Mesendoderm (in vitro differentiated cells): ENCODE data around the gene MBLAC2.

Experiments
- DNase-seq: peaks from one replicate; pipeline ENCODE4 v3.0.0; 2013
- H2AK5ac ChIP-seq: 2 replicates; pipeline ENCODE4 v1.6.1; 2013; ENCODE audit warnings: low read length, inconsistent platforms
- H2BK120ac ChIP-seq: 2 replicates; pipeline ENCODE4 v1.6.1; 2013; ENCODE audit warnings: low read depth, mild to moderate bottlenecking, low read length, moderate library complexity, mixed read lengths
- H2BK15ac ChIP-seq: replicated peaks from 2 replicates; pipeline ENCODE4 v1.6.1; 2013; ENCODE audit warnings: low read depth, mild to moderate bottlenecking, moderate library complexity
- H2BK5ac ChIP-seq: 2 replicates; pipeline ENCODE4 v1.6.1; 2013; ENCODE audit warnings: low read length, inconsistent platforms
- H3K18ac ChIP-seq: 2 replicates; pipeline ENCODE4 v1.6.1; 2013; ENCODE audit warnings: mild to moderate bottlenecking, low read length, mixed read lengths
- H3K23ac ChIP-seq: one replicate; pipeline ENCODE4 v1.6.1; 2013; ENCODE audit warnings: low read length
- H3K27ac ChIP-seq: 2 replicates; pipeline ENCODE4 v1.5.1; 2013; ENCODE audit warnings: low read depth, mild to moderate bottlenecking, inconsistent platforms, low read length, moderate library complexity
- H3K27me3 ChIP-seq: 2 replicates; pipeline ENCODE4 v1.6.1; 2013; ENCODE audit warnings: low read length, control low read depth, mild to moderate bottlenecking, inconsistent platforms; ENCODE audit not compliant: insufficient read depth, poor library complexity
- H3K36me3 ChIP-seq: 2 replicates; pipeline ENCODE4 v1.6.1; 2013; ENCODE audit warnings: low read length, inconsistent platforms; ENCODE audit not compliant: control insufficient read depth, insufficient read depth
- H3K4ac ChIP-seq: one replicate; pipeline ENCODE4 v1.6.1; 2013; ENCODE audit warnings: low read depth, mild to moderate bottlenecking, low read length, moderate library complexity
- H3K4me1 ChIP-seq: 2 replicates; pipeline ENCODE4 v1.6.1; 2013; ENCODE audit warnings: low read depth, low read length, inconsistent platforms; ENCODE audit not compliant: control insufficient read depth
- H3K4me2 ChIP-seq: 2 replicates; pipeline ENCODE4 v1.6.1; 2013; ENCODE audit warnings: low read length
- H3K4me3 ChIP-seq: 2 replicates; pipeline ENCODE4 v1.5.1; 2013; ENCODE audit warnings: mild to moderate bottlenecking, low read length
- H3K56ac ChIP-seq: one replicate; pipeline ENCODE4 v1.6.1; 2013; ENCODE audit warnings: low read length
- H3K79me1 ChIP-seq: 2 replicates; pipeline ENCODE4 v1.6.1; 2013; ENCODE audit warnings: low read length, inconsistent platforms
- H3K79me2 ChIP-seq: 2 replicates; pipeline ENCODE4 v1.6.1; 2013; ENCODE audit warnings: mild to moderate bottlenecking, low read length; ENCODE audit not compliant: control insufficient read depth, insufficient read depth
- H3K9ac ChIP-seq: 2 replicates; pipeline ENCODE4 v1.6.1; 2013; ENCODE audit warnings: low read length, inconsistent platforms
- H4K5ac ChIP-seq: one replicate; pipeline ENCODE4 v1.6.1; 2013; ENCODE audit warnings: low read length
- H4K8ac ChIP-seq: one replicate; pipeline ENCODE4 v1.6.1; 2013; ENCODE audit warnings: low read depth, mild to moderate bottlenecking, control low read depth, low read length, moderate library complexity
- WGBS: extraction: QIAGEN DNeasy Blood & Tissue Kit; methylation state at CpG from one replicate; pipeline ENCODE4 v1.1.7; 2013; ENCODE audit warnings: low lambda C conversion rate, missing lambda C conversion rate; ENCODE audit not compliant: insufficient coverage; ENCODE audit errors: extremely low coverage; 5-methylcytosine and 5-hydroxymethylcytosine counted together

MBLAC2 gene

DNA sequence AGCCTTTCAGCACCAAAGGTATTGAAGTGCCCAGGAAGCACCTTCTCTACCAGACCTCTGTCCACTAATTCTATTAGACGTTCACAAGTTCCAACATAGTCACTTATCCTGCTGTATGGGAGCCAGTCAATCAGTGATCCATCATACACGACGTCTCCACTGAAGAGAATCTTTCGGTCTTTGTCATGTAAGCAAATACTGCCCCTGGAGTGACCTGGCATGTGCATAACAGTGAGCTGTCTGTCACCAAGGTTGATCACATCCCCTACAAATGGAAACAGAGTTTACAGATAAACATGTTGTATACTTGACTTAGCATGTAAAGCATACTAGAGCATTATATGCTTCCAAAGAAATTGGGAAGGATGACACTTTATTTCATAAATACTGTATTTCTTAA is 13.3 kb downstream of the MBLAC2 start:
- Histone ChIP-seq H3K4me3 (no peak overlapping the region), H3K56ac (no peak overlapping the region), H3K9ac (no peak overlapping the region), H3K4me2 (no peak overlapping the region), H2BK5ac (no peak overlapping the region), H3K23ac (no peak overlapping the region), H3K79me1 (no peaks in the 10 kb centered on the region), H3K18ac (no peak overlapping the region), H2BK120ac (no peak overlapping the region), H2AK5ac (no peak overlapping the region), H4K5ac (no peak overlapping the region), H3K79me2 (no peaks in the 10 kb centered on the region), H3K4me1 (no peaks in the 10 kb centered on the region), H3K27ac (no peak overlapping the region), H3K36me3 (no peaks in the 10 kb centered on the region), H3K27me3 (no peaks in the 10 kb centered on the region), H3K4ac (no peak overlapping the region), H4K8ac (no peak overlapping the region), H2BK15ac (no peak overlapping the region)
- WGBS: no CpG with 5 or more reads among the region's 4 CpGs
- peak; percentile 6 for DNase-seq

- Histone ChIP-seq H3K79me1 (no peaks in the 10 kb centered on the region), H3K4ac (no peak overlapping the region), H4K8ac (no peak overlapping the region), H3K18ac (no peak overlapping the region), H3K56ac (no peak overlapping the region), H3K9ac (no peak overlapping the region), H3K79me2 (no peaks in the 10 kb centered on the region), H3K4me3 (no peak overlapping the region), H3K36me3 (no peaks in the 10 kb centered on the region), H2BK120ac (no peak overlapping the region), H3K23ac (no peak overlapping the region), H3K27ac (no peak overlapping the region), H3K4me1 (no peaks in the 10 kb centered on the region), H2BK15ac (no peak overlapping the region), H3K27me3 (no peaks in the 10 kb centered on the region), H3K4me2 (no peak overlapping the region), H2BK5ac (no peak overlapping the region), H2AK5ac (no peak overlapping the region), H4K5ac (no peak overlapping the region)
- no peak for DNase-seq
These were observed 27.6 kb downstream of the MBLAC2 start for GRCh38 chr5:90446961-90447360.

DNA sequence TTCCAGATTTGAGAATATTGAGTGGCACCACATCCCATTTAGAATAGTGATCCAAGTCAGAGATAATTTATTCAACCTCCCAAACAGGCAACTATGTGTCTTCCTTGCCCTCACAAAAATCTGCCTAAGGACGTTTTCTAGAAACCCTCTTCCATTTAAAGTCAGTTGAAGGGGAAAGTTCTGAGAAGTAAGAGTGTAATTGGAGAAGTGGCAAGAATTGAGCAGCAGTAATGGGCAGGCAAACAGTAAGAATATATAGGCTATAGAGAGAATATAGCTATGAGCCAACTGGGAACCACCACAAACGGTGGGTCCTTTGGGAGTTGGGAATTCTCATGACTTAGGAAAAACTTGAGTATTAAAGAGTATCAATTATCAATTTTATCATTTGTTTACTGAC is 33.9 kb downstream of the MBLAC2 start:
- no peak overlapping the region for H4K8ac ChIP-seq
- no peaks in the 10 kb centered on the region for H3K79me1 ChIP-seq
- H3K4me2 ChIP-seq: no peak overlapping the region
- no peaks in the 10 kb centered on the region for H3K36me3 ChIP-seq
- H2AK5ac ChIP-seq: no peak overlapping the region
- H3K56ac ChIP-seq: no peak overlapping the region
- H3K27me3 ChIP-seq: no peaks in the 10 kb centered on the region
- no peak overlapping the region for H2BK5ac ChIP-seq
- no peak overlapping the region for H3K9ac ChIP-seq
- WGBS: no CpG with 5 or more reads among the region's 2 CpGs
- H3K4me3 ChIP-seq: no peak overlapping the region
- H4K5ac ChIP-seq: no peak overlapping the region
- peak; percentile 8 for DNase-seq
- no peaks in the 10 kb centered on the region for H3K4me1 ChIP-seq
- H3K79me2 ChIP-seq: no peaks in the 10 kb centered on the region
- no peak overlapping the region for H3K4ac ChIP-seq
- no peak overlapping the region for H3K23ac ChIP-seq
- no peak overlapping the region for H2BK15ac ChIP-seq
- H3K18ac ChIP-seq: no peak overlapping the region
- H3K27ac ChIP-seq: no peak overlapping the region
- H2BK120ac ChIP-seq: no peak overlapping the region

DNA sequence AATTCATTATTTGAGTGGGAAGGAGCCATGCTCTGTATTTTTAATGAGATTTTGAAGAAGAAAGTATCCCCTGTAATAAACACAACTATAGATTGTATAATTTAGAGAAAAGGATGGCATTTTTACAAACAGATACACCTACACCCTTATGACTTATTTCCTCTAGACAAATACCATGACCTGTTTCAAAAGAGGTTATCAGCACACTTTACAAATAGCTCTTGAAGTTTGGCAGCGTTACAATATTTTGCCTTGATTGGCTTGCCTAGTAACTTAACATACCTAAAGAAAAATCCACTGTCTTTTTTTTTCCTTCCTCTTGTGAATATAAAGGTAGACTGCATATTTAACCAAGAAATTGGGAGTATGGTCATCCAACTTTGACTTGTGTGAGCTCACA is 36.5 kb downstream of the MBLAC2 start:
- Histone ChIP-seq H3K79me2 (no peaks in the 10 kb centered on the region), H2BK15ac (no peak overlapping the region), H3K23ac (no peak overlapping the region), H2AK5ac (no peak overlapping the region), H3K27me3 (no peaks in the 10 kb centered on the region), H4K8ac (no peak overlapping the region), H3K79me1 (no peaks in the 10 kb centered on the region), H3K18ac (no peak overlapping the region), H2BK5ac (no peak overlapping the region), H3K4me1 (no peaks in the 10 kb centered on the region), H3K4ac (no peak overlapping the region), H2BK120ac (no peak overlapping the region), H3K36me3 (no peaks in the 10 kb centered on the region), H4K5ac (no peak overlapping the region), H3K4me2 (no peak overlapping the region), H3K56ac (no peak overlapping the region), H3K4me3 (no peak overlapping the region), H3K27ac (no peak overlapping the region), H3K9ac (no peak overlapping the region)
- no peak for DNase-seq
- no CpG with 5 or more reads among the region's 1 CpG for WGBS

GRCh38 chr5:90437663-90438062 is 36.9 kb downstream of the MBLAC2 start:
- H4K5ac ChIP-seq: no peak overlapping the region
- no peak overlapping the region for H3K9ac ChIP-seq
- H3K27me3 ChIP-seq: no peaks in the 10 kb centered on the region
- no peak overlapping the region for H2BK120ac ChIP-seq
- H3K36me3 ChIP-seq: no peaks in the 10 kb centered on the region
- H3K4me1 ChIP-seq: no peaks in the 10 kb centered on the region
- H3K23ac ChIP-seq: no peak overlapping the region
- no peaks in the 10 kb centered on the region for H3K79me1 ChIP-seq
- H2BK15ac ChIP-seq: no peak overlapping the region
- H2AK5ac ChIP-seq: no peak overlapping the region
- no peak overlapping the region for H3K4ac ChIP-seq
- no peak overlapping the region for H3K4me2 ChIP-seq
- H3K27ac ChIP-seq: no peak overlapping the region
- DNase-seq: no peak
- no peaks in the 10 kb centered on the region for H3K79me2 ChIP-seq
- H4K8ac ChIP-seq: no peak overlapping the region
- no peak overlapping the region for H3K4me3 ChIP-seq
- H3K18ac ChIP-seq: no peak overlapping the region
- H3K56ac ChIP-seq: no peak overlapping the region
- H2BK5ac ChIP-seq: no peak overlapping the region

DNA sequence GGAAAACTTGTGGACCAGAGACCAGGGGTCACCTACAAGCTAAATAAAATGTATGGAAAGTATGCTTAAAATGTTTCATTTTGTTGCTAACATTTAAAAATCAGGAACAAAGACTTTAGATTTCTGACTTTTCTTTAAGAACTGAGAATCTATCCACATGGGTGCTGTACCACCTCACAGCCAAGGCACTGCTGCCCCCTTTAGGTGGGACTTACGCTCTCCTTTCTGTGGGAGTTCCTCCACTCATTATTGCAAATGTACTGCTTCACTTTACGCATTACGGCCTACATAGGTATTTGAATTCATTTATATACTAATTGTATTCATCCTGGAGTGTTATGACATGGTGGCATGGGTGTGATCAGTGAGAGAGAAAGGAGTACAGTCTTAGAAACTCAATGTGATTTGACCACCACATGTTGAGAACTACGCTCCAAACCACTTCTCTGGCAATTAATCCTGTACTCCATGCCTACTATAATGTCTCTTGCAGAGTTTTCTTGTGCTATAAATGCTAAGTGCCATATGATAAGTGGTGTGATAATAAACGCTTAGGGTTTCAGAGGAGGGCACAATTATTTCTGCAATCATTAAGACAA is 40.4 kb downstream of the MBLAC2 start:
- no peaks in the 10 kb centered on the region for H3K4me1 ChIP-seq
- no CpG with 5 or more reads among the region's 5 CpGs for WGBS
- H4K5ac ChIP-seq: no peak overlapping the region
- H3K18ac ChIP-seq: no peak overlapping the region
- H2BK120ac ChIP-seq: no peak overlapping the region
- no peak overlapping the region for H3K9ac ChIP-seq
- no peak overlapping the region for H3K56ac ChIP-seq
- H3K4me2 ChIP-seq: no peak overlapping the region
- H3K4ac ChIP-seq: no peak overlapping the region
- H4K8ac ChIP-seq: no peak overlapping the region
- no peak overlapping the region for H3K23ac ChIP-seq
- no peak overlapping the region for H3K27ac ChIP-seq
- no peaks in the 10 kb centered on the region for H3K27me3 ChIP-seq
- H3K36me3 ChIP-seq: no peaks in the 10 kb centered on the region
- H2AK5ac ChIP-seq: no peak overlapping the region
- peak; percentile 66 for DNase-seq
- H2BK15ac ChIP-seq: no peak overlapping the region
- H3K4me3 ChIP-seq: no peak overlapping the region
- H3K79me1 ChIP-seq: no peaks in the 10 kb centered on the region
- H2BK5ac ChIP-seq: no peak overlapping the region
- no peaks in the 10 kb centered on the region for H3K79me2 ChIP-seq
